ENCODE results near the gene PDZD2.

Gene PDZD2

GRCh38 chr5:31663519-31663918 lies 24.6 kb downstream of the PDZD2 start:
- ATAC-seq (ENCODE audit: insufficient read depth, low read depth) (no peak), DNase-seq (no peak)
- H3K4me1 ChIP-seq (ENCODE audit: insufficient read depth, low read length): no peaks in the 10 kb centered on the region
- no peak overlapping the region for H3K4me2 ChIP-seq (ENCODE audit: insufficient read depth, low read length)
- TF ChIP-seq, protein P1, sequence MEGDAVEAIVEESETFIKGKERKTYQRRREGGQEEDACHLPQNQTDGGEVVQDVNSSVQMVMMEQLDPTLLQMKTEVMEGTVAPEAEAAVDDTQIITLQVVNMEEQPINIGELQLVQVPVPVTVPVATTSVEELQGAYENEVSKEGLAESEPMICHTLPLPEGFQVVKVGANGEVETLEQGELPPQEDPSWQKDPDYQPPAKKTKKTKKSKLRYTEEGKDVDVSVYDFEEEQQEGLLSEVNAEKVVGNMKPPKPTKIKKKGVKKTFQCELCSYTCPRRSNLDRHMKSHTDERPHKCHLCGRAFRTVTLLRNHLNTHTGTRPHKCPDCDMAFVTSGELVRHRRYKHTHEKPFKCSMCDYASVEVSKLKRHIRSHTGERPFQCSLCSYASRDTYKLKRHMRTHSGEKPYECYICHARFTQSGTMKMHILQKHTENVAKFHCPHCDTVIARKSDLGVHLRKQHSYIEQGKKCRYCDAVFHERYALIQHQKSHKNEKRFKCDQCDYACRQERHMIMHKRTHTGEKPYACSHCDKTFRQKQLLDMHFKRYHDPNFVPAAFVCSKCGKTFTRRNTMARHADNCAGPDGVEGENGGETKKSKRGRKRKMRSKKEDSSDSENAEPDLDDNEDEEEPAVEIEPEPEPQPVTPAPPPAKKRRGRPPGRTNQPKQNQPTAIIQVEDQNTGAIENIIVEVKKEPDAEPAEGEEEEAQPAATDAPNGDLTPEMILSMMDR (IDR thresholded peaks at IDR 0.05; ENCODE audit: borderline replicate concordance, extremely low read depth, low read length, poor library complexity, severe bottlenecking): no peak
- TF ChIP-seq EZH2 (IDR thresholded peaks at IDR 0.05; ENCODE audit: borderline replicate concordance, low read depth, low read length, severe bottlenecking): no peak
- no peak overlapping the region for H3K27ac ChIP-seq (ENCODE audit: low read length)
- H4K20me1 ChIP-seq (ENCODE audit: insufficient read depth, low read length): no peaks in the 10 kb centered on the region
- no peak overlapping the region for H3K9ac ChIP-seq (ENCODE audit: low read depth, low read length)
- no peaks in the 10 kb centered on the region for H3K36me3 ChIP-seq (ENCODE audit: insufficient read depth, low read length)
- H3K9me3 ChIP-seq (ENCODE audit: insufficient read depth, low read length, severe bottlenecking): no peaks in the 10 kb centered on the region
- H3K4me3 ChIP-seq (ENCODE audit: low read depth in 1 of 2, low read length in 2 of 2): no peak overlapping the region
- H3K27me3 ChIP-seq (ENCODE audit: insufficient read depth, low read length, poor library complexity): no peaks in the 10 kb centered on the region
- no peaks in the 10 kb centered on the region for H3K79me2 ChIP-seq (ENCODE audit: insufficient read depth, low read length)
- H2AFZ ChIP-seq (ENCODE audit: low read depth, low read length): no peak overlapping the region

DNA sequence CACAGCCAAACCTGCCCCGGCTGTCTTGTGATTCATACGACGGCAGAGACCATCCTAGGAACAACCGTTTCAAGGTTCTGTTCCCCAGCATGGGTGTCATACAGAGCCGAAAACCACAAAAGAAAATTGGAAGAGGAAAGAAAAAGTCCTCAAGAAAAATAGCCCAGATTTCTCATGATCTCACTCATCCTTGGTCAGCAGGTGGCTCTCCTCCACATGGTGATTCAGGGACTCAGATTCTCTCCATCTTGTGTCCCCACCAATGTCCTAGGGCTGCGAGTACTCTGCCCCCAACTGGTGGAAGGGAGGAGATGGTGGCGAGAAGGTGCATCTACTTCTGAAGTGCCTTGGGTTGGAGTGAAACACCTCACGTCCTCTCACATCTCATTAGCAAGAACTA lies 25.6 kb downstream of the PDZD2 start:
- Histone ChIP-seq H2AFZ (ENCODE audit: low read depth, low read length) (no peak overlapping the region), H3K9me3 (ENCODE audit: insufficient read depth, low read length, severe bottlenecking) (no peaks in the 10 kb centered on the region), H4K20me1 (ENCODE audit: insufficient read depth, low read length) (no peaks in the 10 kb centered on the region), H3K36me3 (ENCODE audit: insufficient read depth, low read length) (no peaks in the 10 kb centered on the region), H3K4me1 (ENCODE audit: insufficient read depth, low read length) (no peaks in the 10 kb centered on the region), H3K4me2 (ENCODE audit: insufficient read depth, low read length) (no peak overlapping the region), H3K9ac (ENCODE audit: low read depth, low read length) (no peak overlapping the region), H3K27ac (ENCODE audit: low read length) (no peak overlapping the region), H3K27me3 (ENCODE audit: insufficient read depth, low read length, poor library complexity) (no peaks in the 10 kb centered on the region), H3K79me2 (ENCODE audit: insufficient read depth, low read length) (no peaks in the 10 kb centered on the region), H3K4me3 (ENCODE audit: low read depth in 1 of 2, low read length in 2 of 2) (no peak overlapping the region)
- peak; percentile 6 for DNase-seq
- no peak for ATAC-seq (ENCODE audit: insufficient read depth, low read depth)
- TF ChIP-seq EZH2 (IDR thresholded peaks at IDR 0.05; ENCODE audit: borderline replicate concordance, low read depth, low read length, severe bottlenecking): no peak
- TF ChIP-seq, protein P1 (IDR thresholded peaks at IDR 0.05; ENCODE audit: borderline replicate concordance, extremely low read depth, low read length, poor library complexity, severe bottlenecking): peak; percentile 37

GRCh38 chr5:31671339-31671741 lies 32.4 kb downstream of the PDZD2 start:
- Histone ChIP-seq H3K4me2 (ENCODE audit: insufficient read depth, low read length) (no peak overlapping the region), H3K27ac (ENCODE audit: low read length) (no peak overlapping the region), H2AFZ (ENCODE audit: low read depth, low read length) (no peak overlapping the region), H3K79me2 (ENCODE audit: insufficient read depth, low read length) (no peaks in the 10 kb centered on the region), H3K4me1 (ENCODE audit: insufficient read depth, low read length) (no peaks in the 10 kb centered on the region), H3K4me3 (ENCODE audit: low read depth in 1 of 2, low read length in 2 of 2) (no peak overlapping the region), H3K9ac (ENCODE audit: low read depth, low read length) (no peak overlapping the region), H4K20me1 (ENCODE audit: insufficient read depth, low read length) (no peaks in the 10 kb centered on the region), H3K27me3 (ENCODE audit: insufficient read depth, low read length, poor library complexity) (no peaks in the 10 kb centered on the region), H3K36me3 (ENCODE audit: insufficient read depth, low read length) (no peaks in the 10 kb centered on the region), H3K9me3 (ENCODE audit: insufficient read depth, low read length, severe bottlenecking) (no peaks in the 10 kb centered on the region)
- TF ChIP-seq, protein P1 (IDR thresholded peaks at IDR 0.05; ENCODE audit: borderline replicate concordance, extremely low read depth, low read length, poor library complexity, severe bottlenecking): no peak
- no peak for TF ChIP-seq EZH2 (IDR thresholded peaks at IDR 0.05; ENCODE audit: borderline replicate concordance, low read depth, low read length, severe bottlenecking)
- ATAC-seq (ENCODE audit: insufficient read depth, low read depth): no peak
- no peak for DNase-seq
